Prostate gland (tissue), 2 donors: ENCODE results near the gene CORIN.

ENCODE experiments used
- POLR2A ChIP-seq: fragments of 450-650 bp; IDR thresholded peaks from one replicate; pipeline ENCODE4 v1.6.1; 2016; ENCODE audit warnings: antibody characterized with exemption, mild to moderate bottlenecking
- POLR2AphosphoS5 ChIP-seq: sonication (generic); formaldehyde crosslinking; IDR thresholded peaks from one replicate; pipeline ENCODE4 v1.6.1; 2017; ENCODE audit warnings: antibody characterized with exemption
- TF ChIP-seq, protein P1 (sequence below), 4 experiments: fragments of 200-600 bp in 2 of 4; fragments of 450-650 bp in 2 of 4; sonication (generic) in 2 of 4; IDR thresholded peaks; 1 replicate in 3 of 4; 2 replicates in 1 of 4; pipeline ENCODE4 v1.5.1; 2016 to 2019; ENCODE audit warnings: antibody characterized with exemption in 4 of 4, mild to moderate bottlenecking in 2 of 4, moderate library complexity in 2 of 4

DNA sequence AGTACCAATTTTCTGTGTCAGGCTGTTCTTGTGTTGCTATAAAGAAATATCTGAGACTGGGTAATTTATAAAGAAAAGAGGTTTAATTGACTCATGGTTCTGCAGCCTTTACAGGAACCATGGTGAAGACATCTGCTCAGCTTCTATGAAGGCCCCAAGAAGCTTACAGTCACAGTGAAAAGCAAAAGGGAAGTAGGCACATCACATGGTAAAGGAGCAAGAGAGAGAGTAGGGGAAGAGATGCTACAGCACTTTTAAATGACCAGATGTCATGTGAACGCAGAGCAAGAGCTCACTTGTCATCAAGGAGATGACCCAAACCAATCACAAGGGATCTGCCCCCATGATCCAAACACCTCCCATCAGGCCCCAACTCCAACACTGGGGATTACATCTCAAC is 178.5 kb downstream of the CORIN start:
- TF ChIP-seq POLR2A (no peak), POLR2AphosphoS5 (no peak)
- TF ChIP-seq, protein P1, sequence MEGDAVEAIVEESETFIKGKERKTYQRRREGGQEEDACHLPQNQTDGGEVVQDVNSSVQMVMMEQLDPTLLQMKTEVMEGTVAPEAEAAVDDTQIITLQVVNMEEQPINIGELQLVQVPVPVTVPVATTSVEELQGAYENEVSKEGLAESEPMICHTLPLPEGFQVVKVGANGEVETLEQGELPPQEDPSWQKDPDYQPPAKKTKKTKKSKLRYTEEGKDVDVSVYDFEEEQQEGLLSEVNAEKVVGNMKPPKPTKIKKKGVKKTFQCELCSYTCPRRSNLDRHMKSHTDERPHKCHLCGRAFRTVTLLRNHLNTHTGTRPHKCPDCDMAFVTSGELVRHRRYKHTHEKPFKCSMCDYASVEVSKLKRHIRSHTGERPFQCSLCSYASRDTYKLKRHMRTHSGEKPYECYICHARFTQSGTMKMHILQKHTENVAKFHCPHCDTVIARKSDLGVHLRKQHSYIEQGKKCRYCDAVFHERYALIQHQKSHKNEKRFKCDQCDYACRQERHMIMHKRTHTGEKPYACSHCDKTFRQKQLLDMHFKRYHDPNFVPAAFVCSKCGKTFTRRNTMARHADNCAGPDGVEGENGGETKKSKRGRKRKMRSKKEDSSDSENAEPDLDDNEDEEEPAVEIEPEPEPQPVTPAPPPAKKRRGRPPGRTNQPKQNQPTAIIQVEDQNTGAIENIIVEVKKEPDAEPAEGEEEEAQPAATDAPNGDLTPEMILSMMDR (IDR thresholded peaks at IDR 0.05), result no peak
